ENCODE data around the gene CACNA2D2. TPM values are rescaled to one million over a fixed set of nuclear protein-coding genes. Genes with fewer than 3 reads are reported as not detected.
A peak's percentile ranks its signal among the peaks of the same experiment; 100 is the strongest.

The CACNA2D2 gene
- total RNA-seq, 1 experiment from 2014 or later, result not detected

DNA sequence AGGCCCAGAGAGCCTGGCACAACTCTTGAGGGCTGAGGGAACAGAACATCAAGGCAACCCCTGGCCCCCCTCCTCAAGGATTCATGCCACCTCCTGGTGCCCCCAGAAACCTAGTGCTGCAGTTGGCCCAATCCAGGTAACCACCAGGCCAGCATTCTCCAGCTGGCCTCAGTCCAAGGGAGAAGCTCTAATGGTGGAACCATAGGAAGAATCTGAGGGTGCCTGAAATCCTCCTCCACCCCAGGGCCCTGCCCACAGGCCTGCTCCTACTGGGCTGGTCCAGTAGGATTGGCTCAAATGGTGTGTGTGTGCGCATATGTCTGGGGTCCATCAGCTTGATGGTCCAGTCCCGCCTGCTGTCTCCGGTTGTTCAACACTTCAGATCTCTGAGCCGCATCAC, 188.6 kb downstream of the CACNA2D2 start:
- TF ChIP-seq CTCF (conservative IDR thresholded peaks at IDR 0.05), result no peak
- no peak for TF ChIP-seq EZH2 (IDR thresholded peaks at IDR 0.05; ENCODE audit: low read depth)
- BruUV-seq (replicated peaks), result no TSS peak
- Histone ChIP-seq H3K9me3 (ENCODE audit: insufficient read depth, low read depth) (no peaks in the 10 kb centered on the region), H3K4me2 (no peak overlapping the region), H3K9me2 (ENCODE audit: insufficient read depth) (no peaks in the 10 kb centered on the region), H3K4me3 (no peak overlapping the region), H4K20me1 (ENCODE audit: insufficient read depth) (0 out of 2 replicates have a peak, but pooled peaks cover 3% of the 10 kb centered on the region), H3F3A (ENCODE audit: insufficient read depth, low read depth) (peaks cover 42% of the 10 kb centered on the region), H3K27me3 (ENCODE audit: insufficient read depth, low read depth) (no peaks in the 10 kb centered on the region), H2AFZ (no peak overlapping the region), H3K4me1 (replicated peaks; ENCODE audit: insufficient read depth) (peaks cover 47% of the 10 kb centered on the region), H3K79me2 (ENCODE audit: low read depth) (peaks cover 22% of the 10 kb centered on the region), H3K27ac (peak overlapping the region; percentile 16; the same call in 1 of the 2 replicates), H3K36me3 (ENCODE audit: low read depth) (peaks cover 7% of the 10 kb centered on the region; the same call in 1 of the 2 replicates)
- CTCF ChIA-PET, result interaction anchor here (0.5 kb wide), 1 partner anchor 32 kb away, joined by 3 read pairs; no protein-coding TSS in a partner anchor
- intact Hi-C loops (cut with micrococcal nuclease; ENCODE audit: unreplicated experiment), result no loop called here
- no peak for DNase-seq
- POLR2A ChIA-PET (ENCODE audit: unreplicated experiment), result no interaction called here

- CTCF ChIA-PET, result interaction anchor here (0.5 to 0.7 kb wide), 2 partner anchors 33 to 35 kb away, joined by 3 to 6 read pairs; no protein-coding TSS in a partner anchor
- BruUV-seq (replicated peaks), result no TSS peak
- Histone ChIP-seq H3K4me3 (no peak overlapping the region), H3K4me1 (replicated peaks; ENCODE audit: insufficient read depth) (peaks cover 47% of the 10 kb centered on the region), H3K4me2 (no peak overlapping the region), H3K9me3 (ENCODE audit: insufficient read depth, low read depth) (no peaks in the 10 kb centered on the region), H3F3A (ENCODE audit: insufficient read depth, low read depth) (peaks cover 42% of the 10 kb centered on the region), H3K36me3 (ENCODE audit: low read depth) (peaks cover 4% of the 10 kb centered on the region; the same call in 1 of the 2 replicates), H3K79me2 (ENCODE audit: low read depth) (peaks cover 17% of the 10 kb centered on the region), H2AFZ (no peak overlapping the region), H3K27ac (no peak overlapping the region), H4K20me1 (ENCODE audit: insufficient read depth) (0 out of 2 replicates have a peak, but pooled peaks cover 3% of the 10 kb centered on the region), H3K9me2 (ENCODE audit: insufficient read depth) (no peaks in the 10 kb centered on the region), H3K27me3 (ENCODE audit: insufficient read depth, low read depth) (no peaks in the 10 kb centered on the region)
- POLR2A ChIA-PET (ENCODE audit: unreplicated experiment), result interaction anchor here (0.6 kb wide), 1 partner anchor 10 kb away, joined by 12 read pairs; no protein-coding TSS in a partner anchor
- no peak for DNase-seq
- intact Hi-C loops (cut with micrococcal nuclease; ENCODE audit: unreplicated experiment), result no loop called here
- no peak for TF ChIP-seq CTCF (conservative IDR thresholded peaks at IDR 0.05)
- TF ChIP-seq EZH2 (IDR thresholded peaks at IDR 0.05; ENCODE audit: low read depth), result no peak
Measured at GRCh38 chr3:50314342-50314741, 189.1 kb downstream of the CACNA2D2 start.

Other genes starting within 250 kb of the CACNA2D2 start
- gene SEMA3B, start 234.5 kb downstream of the CACNA2D2 start, total RNA-seq (2021), result 52.4 and 92.6 TPM in 2 replicates
- 0.35 and 0.55 TPM in 2 replicates for gene LSMEM2, start 224.5 kb downstream of the CACNA2D2 start, total RNA-seq (2021)
- 93.1 and 118 TPM in 2 replicates for gene IFRD2, start 211.2 kb downstream of the CACNA2D2 start, total RNA-seq (2021)
- gene HYAL3, start 204.2 kb downstream of the CACNA2D2 start, total RNA-seq (2021), result 10.2 and 12.2 TPM in 2 replicates
- 25.2 and 25.7 TPM in 2 replicates for gene NAA80, start 204.2 kb downstream of the CACNA2D2 start, total RNA-seq (2021)
- 1.3 and 1.9 TPM in 2 replicates for gene HYAL1, start 200.1 kb downstream of the CACNA2D2 start, total RNA-seq (2021)
- gene HYAL2, start 180.9 kb downstream of the CACNA2D2 start, total RNA-seq (2021), result 29.6 and 41.6 TPM in 2 replicates
- gene TUSC2, start 175.4 kb downstream of the CACNA2D2 start, total RNA-seq (2021), result 24.7 and 28.5 TPM in 2 replicates
- 15.9 and 17.7 TPM in 2 replicates for gene RASSF1, start 162.8 kb downstream of the CACNA2D2 start, total RNA-seq (2021)
- 4.4 and 8.7 TPM in 2 replicates for gene ZMYND10, start 157.9 kb downstream of the CACNA2D2 start, total RNA-seq (2021)
- 24.1 and 25.4 TPM in 2 replicates for gene NPRL2, start 152.9 kb downstream of the CACNA2D2 start, total RNA-seq (2021)
- 15.7 and 19.3 TPM in 2 replicates for gene CYB561D2, start 152.8 kb downstream of the CACNA2D2 start, total RNA-seq (2021)
- gene TMEM115, start 144.1 kb downstream of the CACNA2D2 start, total RNA-seq (2021), result 35.2 and 43.5 TPM in 2 replicates
- 7.4 and 7.5 TPM in 2 replicates for gene C3orf18, start 64.1 kb upstream of the CACNA2D2 start, total RNA-seq (2021)
- gene HEMK1, start 65.9 kb upstream of the CACNA2D2 start, total RNA-seq (2021), result 20.6 and 24.2 TPM in 2 replicates
- gene CISH, start 108.1 kb upstream of the CACNA2D2 start, total RNA-seq (2021), result 2.7 and 3.2 TPM in 2 replicates
- 88.2 and 99.5 TPM in 2 replicates for gene MAPKAPK3, start 113.5 kb upstream of the CACNA2D2 start, total RNA-seq (2021)
- 15.2 and 16.9 TPM in 2 replicates for gene DOCK3, start 171.3 kb upstream of the CACNA2D2 start, total RNA-seq (2021)

Data from PC-9 (cell line).